ENCODE data around the gene SMG6.

GRCh38 chr17:2309338-2310154, 6.0 kb upstream of the SMG6 start:
- TF ChIP-seq ZNF121 (CRISPR knock-in tag; IDR thresholded peaks at IDR 0.05) = no peak
- no peak for TF ChIP-seq NFYB (CRISPR knock-in tag; IDR thresholded peaks at IDR 0.05)
- TF ChIP-seq CTCF (CRISPR knock-in tag; IDR thresholded peaks at IDR 0.05) = no peak
- no peak for TF ChIP-seq RFX5 (IDR thresholded peaks at IDR 0.05; ENCODE audit: low read depth, low read length)
- no peak for TF ChIP-seq CC2D1A (CRISPR knock-in tag; IDR thresholded peaks at IDR 0.05)
- no peak for TF ChIP-seq NR2F2 (IDR thresholded peaks at IDR 0.05; ENCODE audit: borderline replicate concordance, low read depth)
- no peak for TF ChIP-seq ZNF205 (CRISPR knock-in tag; IDR thresholded peaks at IDR 0.05)
- TF ChIP-seq ZBTB43 (CRISPR knock-in tag; conservative IDR thresholded peaks at IDR 0.05) = no peak
- TF ChIP-seq ZNF782 (CRISPR knock-in tag; IDR thresholded peaks at IDR 0.05; ENCODE audit: borderline replicate concordance) = no peak

Data from HepG2 (cell line).